Thymus (tissue), 11 donors: ENCODE data around the gene EPHB1. TPM values are rescaled to one million over a fixed set of nuclear protein-coding genes. Genes with fewer than 3 reads are reported as not detected.

Source experiments
- DNase-seq, 9 donors: peaks; one replicate each; pipeline ENCODE4 v3.0.0-alpha.2; 2013; ENCODE audit warnings: low spot score in 9 of 9, low read depth in 6 of 9, missing footprints in 1 of 9
- H3K27ac ChIP-seq, 2 donors: one replicate each; pipeline ENCODE4 v1.5.1; 2013; ENCODE audit warnings: control low read depth in 1 of 2, low read depth in 1 of 2, low read length in 1 of 2, mild to moderate bottlenecking in 1 of 2, moderate library complexity in 1 of 2
- H3K27me3 ChIP-seq, 2 donors: one replicate each; pipeline ENCODE4 v1.5.1; 2013; ENCODE audit warnings: low read length in 1 of 2; ENCODE audit not compliant: control insufficient read depth in 2 of 2, insufficient read depth in 1 of 2
- H3K36me3 ChIP-seq, 2 donors: one replicate each; pipeline ENCODE4 v1.5.1; 2013; ENCODE audit warnings: low read length in 1 of 2, mild to moderate bottlenecking in 1 of 2, moderate library complexity in 1 of 2; ENCODE audit not compliant: control insufficient read depth in 2 of 2, insufficient read depth in 2 of 2
- H3K4me1 ChIP-seq, 2 donors: one replicate each; pipeline ENCODE4 v1.5.1; 2013; ENCODE audit warnings: low read length in 2 of 2; ENCODE audit not compliant: control insufficient read depth in 2 of 2, insufficient read depth in 2 of 2
- H3K4me3 ChIP-seq, 2 donors: one replicate each; pipeline ENCODE4 v1.5.1; 2013; ENCODE audit warnings: low read length in 2 of 2, control low read depth in 1 of 2, mild to moderate bottlenecking in 1 of 2
- H3K9me3 ChIP-seq, 2 donors: one replicate each; pipeline ENCODE4 v1.5.1; 2013; ENCODE audit warnings: low read length in 1 of 2, mild to moderate bottlenecking in 1 of 2; ENCODE audit not compliant: control insufficient read depth in 2 of 2, insufficient read depth in 1 of 2
- WGBS: extraction: QIAGEN DNeasy Blood & Tissue Kit; methylation state at CpG from one replicate; pipeline ENCODE4 v1.1.7; 2013; 5-methylcytosine and 5-hydroxymethylcytosine counted together
- polyA plus RNA-seq: library from polyadenylated mRNA; stranded (reverse); fragments of 200-250 nt; gene quantifications from one replicate; pipeline ENCODE4 v1.2.3, GENCODE V29; 2013
- total RNA-seq: library from RNA; stranded (reverse); fragments of 120-200 nt; gene quantifications from one replicate; pipeline ENCODE4 v1.2.4, GENCODE V29; 2013
- donor health status: healthy.

The EPHB1 gene
- total and polyA plus RNA-seq, 2 donors = 0.46 to 0.66 TPM

DNA sequence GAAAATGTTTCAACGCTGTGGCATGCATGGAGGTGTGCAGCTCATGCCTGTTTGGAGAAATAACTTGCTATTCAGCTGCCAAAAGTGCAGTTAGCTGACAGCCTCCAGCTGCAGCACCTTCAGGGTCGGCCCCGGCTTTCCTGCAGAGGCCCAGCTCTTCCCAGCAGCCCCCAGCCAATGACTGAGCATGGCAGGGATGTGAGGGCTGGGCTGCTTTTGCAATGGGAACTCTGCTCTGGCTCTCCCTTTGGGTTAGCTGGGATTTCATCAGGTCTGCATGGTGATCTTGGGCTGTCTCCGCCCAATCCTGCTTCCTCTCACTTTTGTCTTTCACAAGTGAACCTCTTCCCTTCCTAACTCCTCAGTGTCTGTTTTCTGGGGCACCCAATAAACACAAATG is 396.6 kb downstream of the EPHB1 start:
- Histone ChIP-seq H3K9me3 (no peaks in the 10 kb centered on the region), H3K4me3 (no peak overlapping the region), H3K27me3 (no peaks in the 10 kb centered on the region), H3K27ac (no peak overlapping the region), H3K4me1 (no peaks in the 10 kb centered on the region), H3K36me3 (no peaks in the 10 kb centered on the region)
- no peak for DNase-seq
- WGBS = 74% methylated on average over 4 of the region's 4 CpGs

DNA sequence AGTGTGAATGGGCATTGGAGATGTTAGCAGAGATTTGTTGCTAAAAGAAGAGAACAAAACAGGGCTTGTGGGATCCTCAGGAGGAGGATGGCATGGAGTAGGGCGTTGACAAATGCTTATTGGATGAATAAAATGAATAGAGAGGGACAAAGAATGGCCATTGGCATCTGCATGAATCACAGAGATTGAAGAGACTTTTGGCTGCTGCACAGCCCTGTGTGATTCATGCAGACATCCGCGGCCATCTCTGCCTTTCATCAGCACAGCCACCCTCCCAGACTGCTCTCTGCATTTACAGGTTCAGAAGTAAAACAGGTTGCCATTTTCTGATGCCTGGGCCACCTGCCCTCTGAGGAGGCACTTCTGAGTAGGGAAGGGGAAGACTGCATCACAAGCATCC is 397.9 kb downstream of the EPHB1 start:
- 73% methylated on average over 3 of the region's 3 CpGs for WGBS
- Histone ChIP-seq H3K9me3 (no peaks in the 10 kb centered on the region), H3K27me3 (no peaks in the 10 kb centered on the region), H3K4me3 (no peak overlapping the region), H3K27ac (no peak overlapping the region), H3K4me1 (no peaks in the 10 kb centered on the region), H3K36me3 (no peaks in the 10 kb centered on the region)
- no peak for DNase-seq

DNA sequence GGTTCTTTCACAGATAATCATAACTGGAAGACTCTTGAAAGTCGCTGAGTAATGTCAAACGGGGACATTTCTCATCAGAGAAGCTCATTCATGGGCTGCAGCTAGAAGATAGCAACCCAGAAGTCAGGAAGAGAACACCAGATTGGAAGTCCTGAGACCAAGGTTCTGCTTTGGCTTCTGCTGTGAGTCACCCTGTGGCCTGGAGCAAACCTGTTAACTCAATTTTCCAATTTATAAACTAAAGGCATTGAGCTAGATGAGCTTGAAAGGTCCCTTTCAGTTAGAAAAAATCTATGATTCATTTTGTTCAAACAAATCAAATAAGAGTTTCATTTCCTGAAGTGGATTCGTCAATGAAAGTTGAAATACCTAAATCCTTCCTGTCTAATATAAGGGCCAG is 402.2 kb downstream of the EPHB1 start:
- Histone ChIP-seq H3K9me3 (no peaks in the 10 kb centered on the region), H3K27ac (no peak overlapping the region), H3K36me3 (no peaks in the 10 kb centered on the region), H3K4me3 (no peak overlapping the region), H3K27me3 (no peaks in the 10 kb centered on the region), H3K4me1 (no peaks in the 10 kb centered on the region)
- no peak for DNase-seq
- 84% methylated on average over 3 of the region's 3 CpGs for WGBS

DNA sequence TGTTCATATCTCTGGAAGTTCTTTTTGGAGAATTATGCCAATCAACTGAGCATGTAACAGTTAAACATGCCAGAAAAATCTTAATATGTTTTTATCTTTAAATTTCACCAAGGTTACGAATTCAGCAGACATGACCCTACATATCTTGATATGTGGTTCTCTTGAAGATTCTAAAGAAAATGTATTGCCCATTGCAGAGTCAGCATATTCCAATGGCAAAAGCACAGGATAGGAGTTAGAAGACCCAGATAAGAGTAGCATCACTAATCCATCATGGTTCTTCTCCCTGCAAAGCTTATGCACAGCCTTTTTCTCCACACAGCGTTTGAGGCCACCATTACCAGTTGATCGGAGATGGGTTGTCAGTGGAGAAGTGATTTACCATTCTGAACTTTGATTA is 402.8 kb downstream of the EPHB1 start:
- WGBS = 97% methylated on average over 3 of the region's 3 CpGs
- DNase-seq = no peak
- H3K27me3 ChIP-seq = no peaks in the 10 kb centered on the region
- no peaks in the 10 kb centered on the region for H3K4me1 ChIP-seq
- H3K4me3 ChIP-seq = no peak overlapping the region
- no peaks in the 10 kb centered on the region for H3K9me3 ChIP-seq
- H3K27ac ChIP-seq = no peak overlapping the region
- H3K36me3 ChIP-seq = no peaks in the 10 kb centered on the region

DNA sequence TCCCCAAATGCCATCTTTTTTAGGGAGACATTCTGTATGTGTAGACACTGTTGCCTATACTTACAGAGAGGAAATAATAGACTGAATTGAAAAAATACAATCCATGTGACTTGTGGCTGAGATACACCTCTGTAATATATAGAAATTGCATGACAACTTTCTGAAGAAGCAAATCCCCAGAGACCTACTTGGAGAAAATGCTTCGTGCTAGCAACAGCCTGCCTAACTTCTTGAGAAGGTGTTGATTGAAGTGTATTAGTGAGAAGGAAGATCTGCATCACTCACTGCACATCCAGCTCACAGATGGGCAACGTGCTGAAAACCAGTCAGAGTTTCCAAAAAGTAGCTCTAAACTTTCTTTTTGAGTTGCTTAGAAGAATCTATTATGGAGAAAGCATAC is 404.1 kb downstream of the EPHB1 start:
- Histone ChIP-seq H3K4me3 (no peak overlapping the region), H3K27ac (no peak overlapping the region), H3K9me3 (no peaks in the 10 kb centered on the region), H3K27me3 (no peaks in the 10 kb centered on the region), H3K36me3 (no peaks in the 10 kb centered on the region), H3K4me1 (no peaks in the 10 kb centered on the region)
- DNase-seq = no peak
- 84% methylated on average over 2 of the region's 2 CpGs for WGBS

DNA sequence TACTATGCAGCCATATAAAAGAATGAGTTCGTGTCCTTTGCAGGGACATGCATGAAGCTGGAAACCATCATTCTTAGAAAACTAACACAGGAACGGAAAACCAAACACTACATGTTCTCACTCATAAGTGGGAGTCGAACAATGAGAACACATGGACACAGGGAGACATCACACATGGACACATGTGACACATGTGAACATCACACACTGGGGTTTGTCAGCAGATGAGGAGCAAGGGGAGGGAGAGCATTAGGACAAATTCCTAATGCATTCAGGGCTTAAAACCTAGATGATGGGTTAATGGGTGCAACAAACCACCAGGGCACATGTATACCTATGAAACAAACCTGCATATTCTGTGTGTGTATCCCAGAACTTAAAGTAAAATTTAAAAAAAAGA is 408.0 kb downstream of the EPHB1 start:
- 97% methylated on average over 3 of the region's 3 CpGs for WGBS
- Histone ChIP-seq H3K27ac (no peak overlapping the region), H3K27me3 (no peaks in the 10 kb centered on the region), H3K9me3 (no peaks in the 10 kb centered on the region), H3K4me1 (no peaks in the 10 kb centered on the region), H3K4me3 (no peak overlapping the region), H3K36me3 (no peaks in the 10 kb centered on the region)
- no peak for DNase-seq

DNA sequence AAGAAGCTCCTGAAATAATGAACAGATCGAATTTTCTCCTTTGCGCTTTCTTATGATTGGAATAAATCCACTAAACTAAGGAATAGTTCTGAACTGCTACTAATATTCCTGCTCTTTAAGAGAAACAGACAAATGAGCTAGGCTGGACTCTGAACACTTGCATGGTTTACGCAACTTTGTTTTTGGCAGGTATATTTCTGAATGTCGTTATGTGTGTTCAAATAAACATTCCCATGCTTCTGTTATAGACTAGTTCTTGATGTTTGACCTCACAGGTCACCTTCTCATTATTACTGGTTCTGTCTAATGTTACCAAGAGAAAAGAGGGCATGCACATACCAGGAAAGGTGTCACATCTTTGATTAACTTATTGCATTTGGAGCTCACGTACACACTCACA is 418.2 kb downstream of the EPHB1 start:
- H3K4me3 ChIP-seq = no peak overlapping the region
- H3K27me3 ChIP-seq = no peaks in the 10 kb centered on the region
- H3K9me3 ChIP-seq = no peaks in the 10 kb centered on the region
- DNase-seq = no peak
- H3K4me1 ChIP-seq = no peaks in the 10 kb centered on the region
- H3K27ac ChIP-seq = no peak overlapping the region
- 98% methylated on average over 5 of the region's 5 CpGs for WGBS
- H3K36me3 ChIP-seq = no peaks in the 10 kb centered on the region

DNA sequence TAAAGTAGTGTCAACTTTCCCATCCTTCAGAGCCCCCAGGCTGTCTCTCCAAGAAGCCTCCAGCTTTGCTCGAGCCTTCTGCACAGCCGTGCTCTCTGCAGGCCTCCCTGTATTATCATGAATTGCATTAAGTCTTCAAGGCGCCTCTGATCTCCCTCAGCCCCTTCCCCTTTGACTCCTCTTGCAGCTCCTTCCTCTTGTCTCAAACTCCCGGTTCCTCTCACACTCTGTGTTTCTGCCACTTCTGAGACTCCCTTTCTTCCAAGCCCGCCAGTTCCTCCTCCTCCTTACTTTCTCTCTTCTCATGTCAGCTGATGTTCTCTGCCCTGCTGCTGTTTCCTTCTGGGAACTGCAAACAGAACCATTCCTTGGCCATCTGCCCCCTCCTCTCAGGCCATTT is 418.8 kb downstream of the EPHB1 start:
- DNase-seq = no peak
- H3K4me1 ChIP-seq = no peaks in the 10 kb centered on the region
- WGBS = 67% methylated on average over 5 of the region's 5 CpGs

DNA sequence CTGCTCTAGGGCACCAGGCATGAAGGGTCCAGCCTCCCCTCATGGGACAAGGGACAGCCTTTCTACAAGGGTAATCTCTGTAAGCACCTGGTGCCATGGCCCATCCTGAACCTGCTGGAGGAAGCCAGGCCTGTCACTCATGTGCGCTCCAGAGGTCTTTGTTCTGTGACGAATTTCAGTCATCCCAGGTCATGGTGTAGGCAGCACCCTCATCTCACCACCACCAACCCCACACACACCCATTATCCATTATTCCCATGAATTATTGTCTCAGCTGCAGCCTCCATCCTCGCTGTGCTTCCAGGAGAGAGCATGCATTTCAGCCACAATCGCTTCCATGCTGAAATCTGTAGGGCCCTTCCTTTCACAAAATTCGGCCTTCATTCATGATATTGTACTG is 419.3 kb downstream of the EPHB1 start:
- no peaks in the 10 kb centered on the region for H3K4me1 ChIP-seq
- H3K9me3 ChIP-seq = no peaks in the 10 kb centered on the region
- H3K27me3 ChIP-seq = no peaks in the 10 kb centered on the region
- no peak overlapping the region for H3K27ac ChIP-seq
- no peaks in the 10 kb centered on the region for H3K36me3 ChIP-seq
- no peak for DNase-seq
- H3K4me3 ChIP-seq = no peak overlapping the region
- WGBS = 95% methylated on average over 5 of the region's 5 CpGs

More for the DNA sequence above, 418.8 kb downstream of the EPHB1 start:
- H3K27me3 ChIP-seq = no peaks in the 10 kb centered on the region
- H3K27ac ChIP-seq = no peak overlapping the region
- H3K4me3 ChIP-seq = no peak overlapping the region
- no peaks in the 10 kb centered on the region for H3K9me3 ChIP-seq
- H3K36me3 ChIP-seq = no peaks in the 10 kb centered on the region

DNA sequence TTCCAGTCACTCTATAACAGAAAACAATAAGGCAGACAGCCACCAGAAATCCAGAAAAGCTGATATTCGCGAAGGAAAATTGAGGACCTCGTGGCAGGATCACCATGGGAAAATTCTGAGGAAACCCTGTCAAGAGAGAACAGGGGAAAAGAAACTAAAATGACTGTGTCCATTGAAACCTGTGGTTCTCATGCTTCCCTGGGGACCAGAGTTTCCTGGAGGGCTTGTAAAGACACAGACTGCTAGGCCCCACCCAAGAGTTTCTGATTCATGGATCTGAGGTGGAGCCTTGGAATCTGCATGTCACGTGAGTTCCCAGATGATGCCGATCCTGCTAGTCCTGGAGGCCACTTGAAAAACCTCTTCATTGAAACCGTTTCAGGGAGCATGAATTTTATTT is 420.5 kb downstream of the EPHB1 start:
- no peak for DNase-seq

More for the DNA sequence above, 420.5 kb downstream of the EPHB1 start:
- WGBS = 94% methylated on average over 6 of the region's 6 CpGs
- no peaks in the 10 kb centered on the region for H3K36me3 ChIP-seq
- H3K4me3 ChIP-seq = no peak overlapping the region
- H3K9me3 ChIP-seq = no peaks in the 10 kb centered on the region
- H3K27ac ChIP-seq = no peak overlapping the region
- no peaks in the 10 kb centered on the region for H3K27me3 ChIP-seq
- no peaks in the 10 kb centered on the region for H3K4me1 ChIP-seq
